HG03025 (cell line): ENCODE results near the gene CRY2.

Experiments
- ATAC-seq: cut with Tn5 transposase; IDR thresholded peaks from one replicate; pipeline ENCODE4 v1.9.1; 2021; ENCODE audit warnings: mild to moderate bottlenecking, moderate library complexity; ENCODE audit not compliant: unreplicated experiment, low FRiP score

CRY2 gene

DNA sequence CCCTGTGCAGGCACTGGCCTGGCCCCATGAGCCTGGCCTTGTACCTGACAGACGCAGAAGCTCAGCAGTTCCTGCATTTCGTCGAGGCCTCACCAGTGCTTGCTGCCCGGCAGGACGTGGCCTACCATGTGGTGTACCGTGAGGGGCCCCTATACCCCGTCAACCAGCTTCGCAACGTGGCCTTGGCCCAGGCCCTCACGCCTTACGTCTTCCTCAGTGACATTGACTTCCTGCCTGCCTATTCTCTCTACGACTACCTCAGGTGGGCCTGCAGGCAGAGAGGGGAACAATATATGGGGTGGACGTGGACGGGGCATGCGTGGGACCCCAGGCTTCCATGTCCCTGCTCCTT, 80.0 kb downstream of the CRY2 start:
- ATAC-seq: no peak

DNA sequence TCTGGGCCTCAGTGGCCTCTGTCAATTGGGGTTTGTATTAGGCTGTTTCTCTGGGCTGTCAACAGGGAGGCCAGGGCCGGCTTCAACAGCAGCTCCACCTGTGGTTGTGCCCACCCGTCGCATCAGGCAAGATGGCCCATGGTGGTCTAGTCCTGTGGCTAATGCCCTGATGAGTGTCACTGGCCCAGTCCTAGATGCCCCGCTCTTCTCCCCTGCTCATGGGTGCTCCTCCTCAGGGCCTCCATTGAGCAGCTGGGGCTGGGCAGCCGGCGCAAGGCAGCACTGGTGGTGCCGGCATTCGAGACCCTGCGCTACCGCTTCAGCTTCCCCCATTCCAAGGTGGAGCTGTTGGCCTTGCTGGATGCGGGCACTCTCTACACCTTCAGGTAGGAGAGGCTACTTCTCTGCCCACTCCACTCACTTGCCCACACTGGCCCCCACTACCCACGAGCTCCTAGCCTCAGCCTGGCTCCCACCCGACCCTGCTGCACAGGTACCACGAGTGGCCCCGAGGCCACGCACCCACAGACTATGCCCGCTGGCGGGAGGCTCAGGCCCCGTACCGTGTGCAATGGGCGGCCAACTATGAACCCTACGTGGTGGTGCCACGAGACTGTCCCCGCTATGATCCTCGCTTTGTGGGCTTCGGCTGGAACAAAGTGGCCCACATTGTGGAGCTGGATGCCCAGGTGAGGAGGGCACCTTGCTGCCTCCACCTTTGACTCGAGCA, 80.6 kb downstream of the CRY2 start:
- no peak for ATAC-seq

DNA sequence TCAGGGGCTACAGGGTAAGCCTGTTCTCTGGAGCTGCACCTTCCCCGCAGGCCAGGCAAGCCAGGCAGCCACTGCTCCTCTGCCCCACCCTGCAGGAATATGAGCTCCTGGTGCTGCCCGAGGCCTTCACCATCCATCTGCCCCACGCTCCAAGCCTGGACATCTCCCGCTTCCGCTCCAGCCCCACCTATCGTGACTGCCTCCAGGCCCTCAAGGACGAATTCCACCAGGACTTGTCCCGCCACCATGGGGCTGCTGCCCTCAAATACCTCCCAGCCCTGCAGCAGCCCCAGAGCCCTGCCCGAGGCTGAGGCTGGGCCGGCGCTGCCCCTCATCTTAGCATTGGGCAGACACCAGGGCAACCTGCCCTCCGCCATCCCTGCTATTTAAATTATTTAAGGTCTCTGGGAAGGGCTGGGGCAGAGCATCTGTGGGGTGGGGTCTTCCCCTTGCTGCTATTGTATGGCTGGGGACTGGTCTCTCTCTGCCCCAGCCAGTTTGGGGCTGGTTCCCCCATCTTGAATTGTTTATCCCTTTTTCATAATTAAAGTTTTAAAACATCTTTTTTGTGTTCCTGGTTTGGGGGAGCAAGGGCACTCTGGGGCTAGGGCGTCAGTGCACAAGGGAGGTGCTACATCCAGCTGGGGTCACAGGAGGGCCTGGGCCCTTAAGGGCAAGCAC, 81.4 kb downstream of the CRY2 start:
- no peak for ATAC-seq

DNA sequence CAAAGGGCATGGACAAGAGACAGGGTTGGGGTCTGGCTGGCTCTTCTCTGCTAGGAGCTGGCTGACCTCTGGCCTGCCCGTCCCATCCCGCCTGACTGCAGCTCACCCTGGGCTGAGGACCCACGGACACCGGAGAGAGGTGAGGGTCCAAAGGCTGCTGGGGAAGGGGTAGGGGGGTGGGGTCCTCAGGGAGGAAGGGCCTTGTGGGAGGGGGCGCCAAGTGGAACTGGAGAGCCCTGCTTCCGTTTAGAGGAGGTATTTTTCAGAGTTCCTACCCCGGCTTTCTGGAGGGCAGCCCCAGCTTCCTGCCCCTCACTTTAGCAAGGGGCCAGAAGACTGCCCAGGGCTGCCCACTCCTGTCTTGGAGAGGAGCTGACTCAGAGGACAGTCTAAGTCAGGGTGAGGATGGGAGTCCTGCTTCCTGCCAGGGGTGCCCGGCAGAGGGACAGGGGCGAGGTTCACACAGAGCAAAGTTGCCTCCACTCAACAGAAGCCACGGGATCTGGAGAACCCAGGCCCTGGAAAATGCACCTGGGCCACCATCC, 82.3 kb downstream of the CRY2 start:
- peak; percentile 6 for ATAC-seq

DNA sequence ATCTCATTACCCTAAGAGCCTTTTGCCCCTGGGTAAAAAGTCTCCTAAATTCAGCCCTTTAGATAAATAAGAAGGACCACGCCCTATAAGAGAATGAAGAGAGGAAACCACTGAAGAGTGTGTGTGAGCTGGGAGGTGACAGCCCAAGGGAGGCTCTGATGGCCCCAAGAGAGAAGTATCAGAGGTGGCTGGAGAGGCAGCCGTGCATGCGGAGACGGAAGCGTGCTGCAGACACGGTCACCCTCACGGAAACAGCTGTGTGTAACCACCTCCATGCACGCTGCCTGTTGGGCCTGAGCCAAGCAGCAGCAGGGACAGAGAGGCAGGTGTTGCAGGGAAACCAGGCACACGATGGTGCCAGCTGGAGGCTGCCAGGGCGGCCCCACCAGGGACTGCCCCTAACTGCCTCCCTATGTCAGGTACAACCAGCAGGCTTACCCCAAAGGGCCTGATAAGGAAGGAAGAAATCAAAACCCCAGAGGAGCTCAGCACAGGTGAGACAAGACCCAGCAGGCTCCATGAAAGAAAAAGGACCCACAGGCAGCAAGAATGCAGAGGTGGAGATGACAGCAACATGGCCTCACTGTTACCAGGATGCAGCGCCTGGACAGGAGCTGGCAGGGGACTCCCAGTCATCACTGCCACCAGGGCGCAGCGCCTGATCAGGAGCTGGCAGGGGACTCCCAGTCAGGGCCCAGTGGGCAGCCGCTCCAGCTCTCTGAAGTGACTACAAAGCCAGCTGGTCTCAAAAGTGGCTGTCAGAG, 82.9 kb downstream of the CRY2 start:
- ATAC-seq: peak; percentile 76

DNA sequence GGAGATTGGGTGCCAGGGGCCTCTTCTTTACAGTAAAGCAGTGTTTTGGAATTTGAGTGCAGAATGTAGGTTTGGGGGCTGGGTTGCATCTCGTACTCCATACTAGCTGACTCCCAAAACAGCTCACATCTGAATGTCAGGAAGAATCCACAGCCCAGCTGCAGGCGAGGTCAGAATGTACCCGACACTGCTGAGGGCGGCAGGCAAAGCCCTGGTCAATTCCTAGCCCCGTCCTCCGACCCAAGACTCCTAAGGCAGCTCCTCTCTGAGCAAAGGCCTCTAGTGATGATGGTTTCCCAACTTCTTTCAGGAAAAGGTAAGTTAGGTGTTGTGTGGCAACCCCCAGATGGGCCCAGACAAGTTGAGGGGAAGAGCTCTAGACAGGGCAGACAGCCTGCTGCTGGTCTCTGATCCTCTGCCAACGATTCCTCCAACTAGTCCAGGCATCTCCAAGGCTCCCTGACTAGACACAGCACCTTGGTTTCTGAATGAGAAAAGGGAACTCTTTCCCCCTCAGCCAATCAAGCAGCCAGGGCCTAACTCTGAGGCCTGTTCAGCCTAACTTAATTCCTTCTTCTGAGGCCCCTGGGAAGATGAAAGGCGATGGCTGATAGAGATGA, 83.8 kb downstream of the CRY2 start:
- no peak for ATAC-seq

DNA sequence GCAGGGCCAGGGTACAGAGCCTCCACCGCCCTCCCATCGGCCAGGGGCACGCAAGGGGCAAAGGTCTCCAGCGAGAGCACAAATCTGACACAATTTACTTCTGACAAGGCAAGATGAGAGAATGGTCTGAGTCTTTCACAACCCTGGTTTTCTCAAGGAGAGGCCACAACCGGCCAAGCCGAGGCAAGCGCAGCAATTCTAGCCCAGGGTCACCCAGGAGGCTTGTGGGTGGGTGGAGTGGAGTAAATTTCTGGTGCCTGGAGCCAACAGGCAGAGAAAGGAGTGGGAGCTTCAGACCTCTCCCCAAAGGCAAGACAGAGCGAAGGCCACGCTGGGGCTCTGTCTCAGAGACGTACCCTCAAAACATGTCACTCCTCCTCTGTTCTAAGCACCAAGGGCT, 84.5 kb downstream of the CRY2 start:
- ATAC-seq: no peak

DNA sequence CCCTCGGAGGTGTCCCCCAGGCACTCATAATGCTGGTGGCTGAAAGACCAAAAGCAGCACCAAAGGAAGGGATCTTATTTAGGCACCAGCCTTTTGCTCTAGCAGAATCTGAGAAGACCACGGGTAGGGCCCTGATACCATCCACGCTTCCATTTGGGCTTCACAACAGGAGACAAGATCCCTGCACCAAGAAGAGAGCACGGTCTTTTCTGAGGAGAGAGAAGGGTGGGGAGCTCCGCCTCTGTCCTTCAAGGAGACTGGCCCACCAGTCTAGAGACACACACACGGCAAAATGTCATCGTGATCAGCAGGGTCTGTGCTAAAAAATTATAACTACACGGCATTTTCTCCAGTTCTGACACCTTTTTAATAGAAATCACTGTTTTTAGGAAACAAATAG, 84.9 kb downstream of the CRY2 start:
- no peak for ATAC-seq
